ENCODE results near the gene RPUSD3. TPM values are rescaled to one million over a fixed set of nuclear protein-coding genes. Genes with fewer than 3 reads are reported as not detected.

Gene RPUSD3
- total RNA-seq, 1 experiment from 2014 or later: 54.1 TPM

GRCh38 chr3:9795207-9795606 is 48.6 kb downstream of the RPUSD3 start:
- peaks cover 28% of the 10 kb centered on the region for H3K79me2 ChIP-seq (ENCODE audit: low read length)
- POLR2A ChIA-PET (ENCODE audit: unreplicated experiment): no interaction called here
- H3K9ac ChIP-seq (ENCODE audit: low read length): no peak overlapping the region
- ATAC-seq (no peak), DNase-seq (no peak)
- BruUV-seq (replicated peaks): no TSS peak
- H3K27ac ChIP-seq (ENCODE audit: low read length): no peak overlapping the region
- TF ChIP-seq CTCF (conservative IDR thresholded peaks at IDR 0.05; ENCODE audit: low read depth, low read length) (no peak), EZH2 (IDR thresholded peaks at IDR 0.05; ENCODE audit: low read length, unreplicated experiment) (no peak), EZH2phosphoT487 (IDR thresholded peaks at IDR 0.05; ENCODE audit: borderline replicate concordance, low read length) (no peak)
- H3K4me1 ChIP-seq (ENCODE audit: insufficient read depth, low read length): peaks cover 11% of the 10 kb centered on the region
- peaks cover 26% of the 10 kb centered on the region for H3K36me3 ChIP-seq (ENCODE audit: low read depth, low read length)
- H2AFZ ChIP-seq (ENCODE audit: low read length): no peak overlapping the region
- intact Hi-C loops (cut with micrococcal nuclease): no loop called here
- H3F3A ChIP-seq (ENCODE audit: low read length, unreplicated experiment): no peaks in the 10 kb centered on the region
- no peaks in the 10 kb centered on the region for H4K20me1 ChIP-seq (ENCODE audit: low read length)
- H3K9me2 ChIP-seq (replicated peaks; ENCODE audit: low read length): no peaks in the 10 kb centered on the region
- CTCF ChIA-PET: no interaction called here
- no peak overlapping the region for H3K4me2 ChIP-seq (ENCODE audit: low read length)
- H3K9me3 ChIP-seq (ENCODE audit: low read length): no peaks in the 10 kb centered on the region
- H3K27me3 ChIP-seq (ENCODE audit: low read length): no peaks in the 10 kb centered on the region
- no peak overlapping the region for H3K4me3 ChIP-seq (ENCODE audit: low read length)

GRCh38 chr3:9794400-9794799 is 49.4 kb downstream of the RPUSD3 start:
- DNase-seq (no peak), ATAC-seq (no peak)
- peak overlapping the region; percentile 98 for H3K4me2 ChIP-seq (ENCODE audit: low read length)
- no peak overlapping the region for H2AFZ ChIP-seq (ENCODE audit: low read length)
- no peaks in the 10 kb centered on the region for H3K27me3 ChIP-seq (ENCODE audit: low read length)
- H3K36me3 ChIP-seq (ENCODE audit: low read depth, low read length): peaks cover 19% of the 10 kb centered on the region; the same call in 1 of the 2 replicates
- POLR2A ChIA-PET (ENCODE audit: unreplicated experiment): no interaction called here
- intact Hi-C loops (cut with micrococcal nuclease): loop anchor here (5.0 kb wide), 1 partner anchor 77 kb away; no protein-coding TSS in a partner anchor
- H3K9me3 ChIP-seq (ENCODE audit: low read length): no peaks in the 10 kb centered on the region
- H3K79me2 ChIP-seq (ENCODE audit: low read length): peaks cover 28% of the 10 kb centered on the region
- BruUV-seq (replicated peaks): no TSS peak
- CTCF ChIA-PET: no interaction called here
- TF ChIP-seq EZH2phosphoT487 (IDR thresholded peaks at IDR 0.05; ENCODE audit: borderline replicate concordance, low read length) (no peak), CTCF (conservative IDR thresholded peaks at IDR 0.05; ENCODE audit: low read depth, low read length) (no peak), EZH2 (IDR thresholded peaks at IDR 0.05; ENCODE audit: low read length, unreplicated experiment) (no peak)
- no peaks in the 10 kb centered on the region for H3K9me2 ChIP-seq (replicated peaks; ENCODE audit: low read length)
- H3F3A ChIP-seq (ENCODE audit: low read length, unreplicated experiment): no peaks in the 10 kb centered on the region
- no peak overlapping the region for H3K27ac ChIP-seq (ENCODE audit: low read length)
- H3K4me3 ChIP-seq (ENCODE audit: low read length): no peak overlapping the region
- H4K20me1 ChIP-seq (ENCODE audit: low read length): no peaks in the 10 kb centered on the region
- H3K4me1 ChIP-seq (ENCODE audit: insufficient read depth, low read length): peaks cover 11% of the 10 kb centered on the region
- H3K9ac ChIP-seq (ENCODE audit: low read length): no peak overlapping the region

- Histone ChIP-seq H3K9me3 (ENCODE audit: low read length) (no peaks in the 10 kb centered on the region), H3K79me2 (ENCODE audit: low read length) (peaks cover 28% of the 10 kb centered on the region), H3K27ac (ENCODE audit: low read length) (peak overlapping the region; percentile 79), H3K36me3 (ENCODE audit: low read depth, low read length) (peaks cover 12% of the 10 kb centered on the region; the same call in 1 of the 2 replicates), H3K9ac (ENCODE audit: low read length) (peak overlapping the region; percentile 97), H3K4me2 (ENCODE audit: low read length) (peak overlapping the region; percentile 98), H2AFZ (ENCODE audit: low read length) (peak overlapping the region; percentile 82), H3F3A (ENCODE audit: low read length, unreplicated experiment) (no peaks in the 10 kb centered on the region), H3K4me3 (ENCODE audit: low read length) (peak overlapping the region; percentile 99), H3K9me2 (replicated peaks; ENCODE audit: low read length) (no peaks in the 10 kb centered on the region), H4K20me1 (ENCODE audit: low read length) (no peaks in the 10 kb centered on the region), H3K4me1 (ENCODE audit: insufficient read depth, low read length) (peaks cover 11% of the 10 kb centered on the region), H3K27me3 (ENCODE audit: low read length) (no peaks in the 10 kb centered on the region)
- POLR2A ChIA-PET (ENCODE audit: unreplicated experiment): interaction anchor here (0.6 to 1.1 kb wide), 8 partner anchors 11 to 989 kb away, joined by 3 to 12 read pairs (median 6); partner anchors contain the start of genes IL17RC, OGG1 and SETD5
- ATAC-seq: peak; percentile 32
- TF ChIP-seq EZH2phosphoT487 (IDR thresholded peaks at IDR 0.05; ENCODE audit: borderline replicate concordance, low read length): no peak
- TF ChIP-seq EZH2 (IDR thresholded peaks at IDR 0.05; ENCODE audit: low read length, unreplicated experiment): no peak
- TF ChIP-seq CTCF (conservative IDR thresholded peaks at IDR 0.05; ENCODE audit: low read depth, low read length): no peak
- intact Hi-C loops (cut with micrococcal nuclease): loop anchor here (5.0 kb wide), 1 partner anchor 76 kb away; no protein-coding TSS in a partner anchor
- CTCF ChIA-PET: no interaction called here
- peak; percentile 26 for DNase-seq
- BruUV-seq (replicated peaks): TSS peak; percentile 57
Observed at GRCh38 chr3:9793161-9793781, 50.5 kb downstream of the RPUSD3 start.

Measured in PC-3 (cell line).